T-cell (primary cell): ENCODE results near the gene NEK9. TPM values are rescaled to one million over a fixed set of nuclear protein-coding genes. Genes with fewer than 3 reads are reported as not detected.

Experiments
- ATAC-seq, 4 experiments: fragments of 200-7000 bp in 3 of 4; fragments of 150-1000 bp in 1 of 4; cut with Tn5 transposase; replicated peaks in 1 of 4; 1 replicate in 3 of 4; 2 replicates in 1 of 4; pipeline ENCODE4 v1.10.0; 2021; ENCODE audit warnings: moderate library complexity in 3 of 4, mild to moderate bottlenecking in 2 of 4, moderate number of reproducible peaks in 1 of 4
- CTCF ChIA-PET, 2 donors: fragments of 300-600 bp; sonication (Branson Sonifier 250); formaldehyde crosslinking; loops; one replicate each; lab custom pipeline; 2022; ENCODE audit warnings: antibody characterized with exemption in 2 of 2; lab: Charles Lee
- POLR2A ChIA-PET, 2 donors: fragments of 300-600 bp; sonication (Branson Sonifier 250); formaldehyde crosslinking; loops; one replicate each; lab custom pipeline; 2022; ENCODE audit warnings: antibody characterized with exemption in 2 of 2; lab: Charles Lee
- DNase-seq, 35 experiments: peaks; one replicate each; pipeline versions ENCODE4 v3.0.0 to v3.0.0-alpha.2; 2013 to 2023
- H3K27ac ChIP-seq: one replicate; pipeline ENCODE4 v1.5.1; 2013; ENCODE audit warnings: low read length
- H3K27me3 ChIP-seq, 2 experiments: replicated peaks in 1 of 2; 1 replicate in 1 of 2; 2 replicates in 1 of 2; pipeline versions ENCODE4 v1.6.1 to v1.7.0; 2013; ENCODE audit warnings: low read length in 1 of 2, mixed read lengths in 1 of 2; ENCODE audit not compliant: control insufficient read depth in 2 of 2, insufficient read depth in 2 of 2; ENCODE audit errors: extremely low read depth in 1 of 2
- H3K36me3 ChIP-seq, 2 donors: 1 replicate in 1 of 2; 2 replicates in 1 of 2; pipeline versions ENCODE4 v1.6.1 to v1.7.0; 2013; ENCODE audit warnings: low read length in 1 of 2; ENCODE audit not compliant: control insufficient read depth in 2 of 2, insufficient read depth in 1 of 2; ENCODE audit errors: extremely low read depth in 1 of 2
- H3K4me1 ChIP-seq, 2 experiments: 1 replicate in 1 of 2; 2 replicates in 1 of 2; pipeline versions ENCODE4 v1.6.1 to v1.7.0; 2013; ENCODE audit warnings: low read length in 2 of 2, mixed read lengths in 1 of 2; ENCODE audit not compliant: insufficient read depth in 2 of 2, control insufficient read depth in 1 of 2; ENCODE audit errors: extremely low read depth in 1 of 2
- H3K4me3 ChIP-seq, 2 donors: 1 replicate in 1 of 2; 2 replicates in 1 of 2; pipeline versions ENCODE4 v1.5.1 to v1.7.0; 2013; ENCODE audit warnings: mild to moderate bottlenecking in 2 of 2, low read length in 1 of 2, moderate library complexity in 1 of 2; ENCODE audit not compliant: control insufficient read depth in 1 of 2; ENCODE audit errors: extremely low read depth in 1 of 2
- H3K9me3 ChIP-seq: 2 replicates; pipeline ENCODE4 v1.7.0; 2013
- H3K27ac Mint-ChIP-seq, 2 donors: one replicate each; pipeline ENCODE4 v1.8.0; 2020 to 2021; ENCODE audit warnings: mild to moderate bottlenecking in 2 of 2, mixed read lengths in 2 of 2
- H3K27me3 Mint-ChIP-seq, 2 donors: one replicate each; pipeline ENCODE4 v1.8.0; 2021 to 2022; ENCODE audit warnings: mixed read lengths in 2 of 2
- H3K36me3 Mint-ChIP-seq: one replicate; pipeline ENCODE4 v1.8.0; 2021; ENCODE audit warnings: mixed read lengths
- H3K4me1 Mint-ChIP-seq, 3 donors: one replicate each; pipeline ENCODE4 v1.8.0; 2020 to 2022; ENCODE audit warnings: mixed read lengths in 3 of 3, mild to moderate bottlenecking in 1 of 3
- H3K4me3 Mint-ChIP-seq, 3 donors: one replicate each; pipeline ENCODE4 v1.8.0; 2020 to 2022; ENCODE audit warnings: mild to moderate bottlenecking in 3 of 3, mixed read lengths in 3 of 3, moderate library complexity in 3 of 3
- H3K9me3 Mint-ChIP-seq, 3 donors: one replicate each; pipeline ENCODE4 v1.8.0; 2020 to 2022; ENCODE audit warnings: mixed read lengths in 3 of 3
- WGBS: methylation state at CpG from one replicate; pipeline ENCODE4 v1.1.5; 2013; ENCODE audit warnings: missing lambda C conversion rate; ENCODE audit not compliant: insufficient coverage; 5-methylcytosine and 5-hydroxymethylcytosine counted together
- total RNA-seq, 35 experiments: library from RNA in 6 of 35; stranded (reverse) in 6 of 35; fragments of 120-200 nt in 1 of 35; gene quantifications; one replicate each; pipeline versions ENCODE4 v1.2.1 to v1.2.4 and lab custom pipeline; 2013 to 2026

NEK9 gene
- total RNA-seq, 5 donors from 2014 or later (not counting 1 experiment from before 2014, with no cell fraction given): 78.9 to 121 (median 117) TPM

- Mint-ChIP-seq H3K27ac (no peak overlapping the region), H3K4me1 (no peaks in the 10 kb centered on the region), H3K4me3 (no peak overlapping the region), H3K36me3 (peaks cover 58% of the 10 kb centered on the region), H3K27me3 (no peaks in the 10 kb centered on the region), H3K9me3 (no peaks in the 10 kb centered on the region)
- no peak for DNase-seq
- ChIA-PET CTCF (no interaction called here), POLR2A (no interaction called here)
- ATAC-seq: no peak
- Histone ChIP-seq H3K27ac (no peak overlapping the region), H3K27me3 (no peaks in the 10 kb centered on the region), H3K4me3 (no peak overlapping the region), H3K4me1 (no peaks in the 10 kb centered on the region), H3K9me3 (no peaks in the 10 kb centered on the region), H3K36me3 (peaks cover 0 to 46% of the 10 kb centered on the region in 2 donors)
- WGBS: 100% methylated on average over 1 of the region's 2 CpGs
These were observed 93.9 kb downstream of the NEK9 start for GRCh38 chr14:75032939-75033338.

- H3K27me3 Mint-ChIP-seq: no peaks in the 10 kb centered on the region
- no peak overlapping the region for H3K4me3 Mint-ChIP-seq
- Histone ChIP-seq H3K27me3 (no peaks in the 10 kb centered on the region), H3K36me3 (peaks cover 0 to 49% of the 10 kb centered on the region in 2 donors), H3K4me3 (no peak overlapping the region), H3K4me1 (no peaks in the 10 kb centered on the region), H3K27ac (no peak overlapping the region), H3K9me3 (no peaks in the 10 kb centered on the region)
- H3K4me1 Mint-ChIP-seq: no peaks in the 10 kb centered on the region
- no peaks in the 10 kb centered on the region for H3K9me3 Mint-ChIP-seq
- CTCF ChIA-PET: interaction anchor here in 1 of 2 donors (0.9 kb wide), 1 partner anchor 22 kb away, joined by 4 read pairs; no protein-coding TSS in a partner anchor
- H3K36me3 Mint-ChIP-seq: peaks cover 45% of the 10 kb centered on the region
- POLR2A ChIA-PET: no interaction called here
- no peak for DNase-seq
- H3K27ac Mint-ChIP-seq: no peak overlapping the region
- no peak for ATAC-seq
- WGBS: no CpG with 5 or more reads among the region's 1 CpG
These were observed 96.7 kb downstream of the NEK9 start for GRCh38 chr14:75030147-75030546.

Other genes with a start within 250 kb of the NEK9 start
- gene DLST, start 245.1 kb downstream of the NEK9 start, total RNA-seq: 100 to 1,000 TPM in 3 of 5 donors, 10 to 100 TPM in 2; 88.3 to 128 (median 102) TPM
- gene RPS6KL1, start 203.8 kb downstream of the NEK9 start, total RNA-seq: 10 to 100 TPM in 1 of 5 donors, 1 to 10 TPM in 4; 3.2 to 15.3 (median 6.2) TPM
- gene PGF, start 171.5 kb downstream of the NEK9 start, total RNA-seq: under 1 TPM in 2 of 5 donors, not detected in 3; 0.09 to 0.29 TPM
- gene EIF2B2, start 124.1 kb downstream of the NEK9 start, total RNA-seq: 10 to 100 TPM; 19.4 to 31.5 (median 29.2) TPM
- gene MLH3, start 75.6 kb downstream of the NEK9 start, total RNA-seq: 10 to 100 TPM; 17.3 to 28.2 (median 22.1) TPM
- 10 to 100 TPM; 15.3 to 26.1 (median 21.5) TPM for gene ACYP1, start 63.0 kb downstream of the NEK9 start, total RNA-seq
- 1 to 10 TPM in 1 of 5 donors, under 1 TPM in 3, not detected in 1; 0.36 to 1.3 (median 0.56) TPM for gene ZC2HC1C, start 57.4 kb downstream of the NEK9 start, total RNA-seq
- gene TMED10, start 49.6 kb upstream of the NEK9 start, total RNA-seq: 100 to 1,000 TPM; 143 to 193 (median 151) TPM
- 1,000 to 10,000 TPM in 2 of 5 donors, 10 to 100 TPM in 3; 20.4 to 2,951 (median 27.1) TPM for gene FOS, start 151.8 kb upstream of the NEK9 start, total RNA-seq